ENCODE results near the gene C20orf144.

Gene C20orf144

DNA sequence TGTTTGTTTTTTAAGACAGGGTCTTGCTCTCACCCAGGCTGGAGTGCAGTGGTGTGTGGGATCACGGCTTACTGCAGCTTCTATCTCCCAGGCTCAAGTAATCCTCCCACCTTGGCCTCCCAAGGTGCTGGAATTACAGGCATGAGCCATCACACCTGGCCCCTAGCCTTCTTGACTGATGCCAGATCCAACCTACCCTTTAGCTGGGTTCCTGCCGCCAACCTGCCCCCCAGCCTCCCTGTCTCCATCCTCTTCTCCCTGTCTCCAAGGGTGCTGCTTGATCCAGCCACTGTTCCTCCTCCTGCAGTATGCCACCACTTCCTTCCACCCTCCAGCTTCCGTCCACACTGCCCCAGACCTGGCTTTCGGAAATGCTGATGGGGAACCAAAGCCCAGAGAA lies 3.2 kb upstream of the C20orf144 start:
- DNase-seq (ENCODE audit: extremely low read depth, low read depth), result no peak
- no peak overlapping the region for H3K4me3 ChIP-seq (replicated peaks; ENCODE audit: low read depth, low read length)
- TF ChIP-seq, protein P1, sequence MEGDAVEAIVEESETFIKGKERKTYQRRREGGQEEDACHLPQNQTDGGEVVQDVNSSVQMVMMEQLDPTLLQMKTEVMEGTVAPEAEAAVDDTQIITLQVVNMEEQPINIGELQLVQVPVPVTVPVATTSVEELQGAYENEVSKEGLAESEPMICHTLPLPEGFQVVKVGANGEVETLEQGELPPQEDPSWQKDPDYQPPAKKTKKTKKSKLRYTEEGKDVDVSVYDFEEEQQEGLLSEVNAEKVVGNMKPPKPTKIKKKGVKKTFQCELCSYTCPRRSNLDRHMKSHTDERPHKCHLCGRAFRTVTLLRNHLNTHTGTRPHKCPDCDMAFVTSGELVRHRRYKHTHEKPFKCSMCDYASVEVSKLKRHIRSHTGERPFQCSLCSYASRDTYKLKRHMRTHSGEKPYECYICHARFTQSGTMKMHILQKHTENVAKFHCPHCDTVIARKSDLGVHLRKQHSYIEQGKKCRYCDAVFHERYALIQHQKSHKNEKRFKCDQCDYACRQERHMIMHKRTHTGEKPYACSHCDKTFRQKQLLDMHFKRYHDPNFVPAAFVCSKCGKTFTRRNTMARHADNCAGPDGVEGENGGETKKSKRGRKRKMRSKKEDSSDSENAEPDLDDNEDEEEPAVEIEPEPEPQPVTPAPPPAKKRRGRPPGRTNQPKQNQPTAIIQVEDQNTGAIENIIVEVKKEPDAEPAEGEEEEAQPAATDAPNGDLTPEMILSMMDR (IDR thresholded peaks at IDR 0.05; ENCODE audit: low read depth, low read length, missing control alignments), result no peak

DNA sequence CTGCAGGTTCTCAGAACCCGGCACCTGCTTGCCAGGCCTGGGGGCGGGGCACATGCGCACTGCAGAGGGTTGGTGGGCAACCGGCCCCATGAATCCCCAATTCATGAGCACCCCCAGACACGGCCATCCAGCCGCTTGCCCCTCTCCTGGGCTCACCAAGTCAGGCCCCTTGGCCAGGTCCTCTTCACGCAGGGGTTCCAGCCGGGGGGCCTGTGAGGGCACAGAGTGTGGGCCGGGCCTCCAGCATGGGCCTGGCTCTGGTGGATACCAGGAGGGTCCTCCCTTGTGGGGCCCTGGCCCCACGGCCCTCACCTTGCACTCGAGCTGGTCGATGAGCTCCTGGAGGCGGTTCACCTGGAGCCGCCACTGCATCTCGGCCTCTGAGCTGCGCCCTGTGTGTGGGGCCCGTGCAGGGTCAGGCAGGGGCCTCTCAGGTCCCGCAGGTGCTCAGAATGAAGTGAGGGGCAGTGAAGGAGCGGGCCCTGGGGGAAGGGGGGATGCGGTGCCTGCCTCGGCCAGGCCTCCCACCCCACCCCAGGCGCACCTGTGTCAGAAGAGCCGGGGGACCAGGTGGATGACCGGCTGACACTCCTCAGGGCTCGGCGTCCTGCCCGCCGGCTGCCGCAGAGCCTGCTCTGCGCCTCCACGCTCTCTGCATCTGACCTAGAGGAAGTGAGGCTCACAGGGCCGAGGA lies 2.6 kb upstream of the C20orf144 start:
- H3K4me3 ChIP-seq (replicated peaks; ENCODE audit: low read depth, low read length), result no peak overlapping the region
- no peak for DNase-seq (ENCODE audit: extremely low read depth, low read depth)
- TF ChIP-seq, protein P1 (IDR thresholded peaks at IDR 0.05; ENCODE audit: low read depth, low read length, missing control alignments), result no peak

DNA sequence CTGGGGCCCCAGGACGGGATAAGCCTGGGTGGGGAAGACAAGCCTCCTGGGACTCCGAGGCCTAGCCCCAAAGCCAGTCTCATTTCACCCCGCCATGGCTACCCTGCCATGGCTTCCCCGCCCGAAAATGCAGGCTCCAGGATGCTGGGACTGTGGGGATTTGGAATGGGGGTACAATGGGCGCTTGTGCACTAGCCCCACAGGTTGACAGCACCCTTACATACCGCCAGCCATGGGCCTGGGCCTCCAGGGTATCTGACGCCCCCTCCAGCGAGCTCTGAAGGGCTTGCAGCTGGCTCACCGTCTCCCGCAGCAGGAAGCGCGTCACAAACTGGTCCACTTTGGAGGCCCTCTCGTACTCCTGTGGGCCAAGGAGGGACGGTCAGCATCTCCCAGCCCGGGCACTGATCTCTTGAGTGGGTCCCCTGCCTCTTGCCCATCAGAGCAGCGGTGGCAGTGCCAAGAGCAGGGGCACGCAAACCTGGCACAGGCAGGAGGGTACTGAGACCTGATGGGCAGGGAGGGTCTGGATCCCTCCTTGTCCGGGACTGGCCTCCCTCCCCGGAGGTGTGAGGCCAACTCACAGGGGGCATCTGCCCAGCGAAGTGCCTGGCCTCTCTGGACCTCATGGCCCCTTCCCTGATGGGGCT lies 2.0 kb upstream of the C20orf144 start:
- no peak for DNase-seq (ENCODE audit: extremely low read depth, low read depth)
- H3K4me3 ChIP-seq (replicated peaks; ENCODE audit: low read depth, low read length), result no peak overlapping the region
- TF ChIP-seq, protein P1 (IDR thresholded peaks at IDR 0.05; ENCODE audit: low read depth, low read length, missing control alignments), result no peak

DNA sequence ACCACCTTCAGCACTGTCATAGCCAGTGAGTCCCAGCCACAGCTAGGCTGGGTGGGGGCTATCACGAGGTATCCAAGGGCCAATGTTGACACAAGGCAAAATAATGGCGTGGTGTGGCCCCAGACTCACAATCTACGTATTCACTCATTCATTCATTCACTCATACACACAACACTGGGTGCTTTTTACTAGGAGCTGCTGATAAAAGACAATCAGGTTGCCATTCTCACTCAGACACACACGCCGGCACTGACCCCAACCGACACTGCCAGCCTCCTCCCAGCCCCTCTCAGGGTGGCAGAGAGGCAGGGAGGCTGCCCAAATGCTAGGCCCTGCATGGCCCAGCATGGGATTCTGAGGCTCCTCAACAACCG lies 1.5 kb upstream of the C20orf144 start:
- TF ChIP-seq, protein P1 (IDR thresholded peaks at IDR 0.05; ENCODE audit: low read depth, low read length, missing control alignments), result no peak
- no peak overlapping the region for H3K4me3 ChIP-seq (replicated peaks; ENCODE audit: low read depth, low read length)
- DNase-seq (ENCODE audit: extremely low read depth, low read depth), result no peak

DNA sequence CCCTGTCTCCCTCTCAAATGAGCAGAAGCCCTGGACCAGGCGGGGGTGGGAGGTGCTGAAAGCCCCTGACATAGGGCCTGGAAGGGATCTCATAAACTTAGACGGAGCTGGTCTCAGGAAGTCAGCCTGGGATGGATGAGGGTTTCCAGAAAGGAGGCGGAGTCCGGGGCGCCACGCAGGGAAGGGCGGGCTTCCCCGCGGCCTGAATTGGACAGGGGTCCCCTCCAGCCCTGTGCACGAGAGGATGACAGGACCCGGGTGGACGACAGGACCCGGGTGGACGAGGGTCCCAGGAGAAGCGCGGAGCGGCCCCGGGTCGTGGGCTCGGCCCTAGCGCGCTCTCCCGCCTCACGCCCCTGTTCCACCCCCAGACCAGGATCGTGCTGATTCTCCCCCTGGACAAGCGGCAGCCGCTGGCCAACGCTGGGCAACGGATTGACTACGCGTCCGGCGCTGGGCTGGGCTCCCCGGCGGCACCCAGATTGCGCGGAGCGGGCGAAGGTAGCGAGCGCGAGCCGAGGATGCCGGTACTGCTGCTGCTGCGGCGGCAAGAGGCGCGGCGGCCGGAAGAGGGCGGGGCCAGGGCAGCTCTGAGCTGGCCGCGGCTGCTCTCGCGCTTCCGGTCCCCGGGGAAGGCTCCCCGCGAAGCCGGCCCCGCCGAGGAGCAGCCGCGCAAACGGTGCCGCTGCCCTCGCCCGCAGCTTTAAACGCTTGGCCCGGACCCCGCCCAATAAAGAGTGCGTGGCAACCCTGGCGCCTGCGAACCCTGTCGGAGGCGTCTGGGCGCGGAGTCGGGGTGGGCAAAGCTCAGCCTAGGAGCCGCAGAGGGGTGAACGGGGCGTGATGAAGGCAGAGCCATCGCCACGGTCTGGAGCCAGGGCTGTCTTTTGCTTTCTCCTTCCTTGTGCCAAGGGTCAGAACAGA lies 1.3 kb downstream of the C20orf144 start:
- TF ChIP-seq, protein P1 (IDR thresholded peaks at IDR 0.05; ENCODE audit: low read depth, low read length, missing control alignments), result no peak
- peak overlapping the region; percentile 63 for H3K4me3 ChIP-seq (replicated peaks; ENCODE audit: low read depth, low read length)
- DNase-seq (ENCODE audit: extremely low read depth, low read depth), result no peak

DNA sequence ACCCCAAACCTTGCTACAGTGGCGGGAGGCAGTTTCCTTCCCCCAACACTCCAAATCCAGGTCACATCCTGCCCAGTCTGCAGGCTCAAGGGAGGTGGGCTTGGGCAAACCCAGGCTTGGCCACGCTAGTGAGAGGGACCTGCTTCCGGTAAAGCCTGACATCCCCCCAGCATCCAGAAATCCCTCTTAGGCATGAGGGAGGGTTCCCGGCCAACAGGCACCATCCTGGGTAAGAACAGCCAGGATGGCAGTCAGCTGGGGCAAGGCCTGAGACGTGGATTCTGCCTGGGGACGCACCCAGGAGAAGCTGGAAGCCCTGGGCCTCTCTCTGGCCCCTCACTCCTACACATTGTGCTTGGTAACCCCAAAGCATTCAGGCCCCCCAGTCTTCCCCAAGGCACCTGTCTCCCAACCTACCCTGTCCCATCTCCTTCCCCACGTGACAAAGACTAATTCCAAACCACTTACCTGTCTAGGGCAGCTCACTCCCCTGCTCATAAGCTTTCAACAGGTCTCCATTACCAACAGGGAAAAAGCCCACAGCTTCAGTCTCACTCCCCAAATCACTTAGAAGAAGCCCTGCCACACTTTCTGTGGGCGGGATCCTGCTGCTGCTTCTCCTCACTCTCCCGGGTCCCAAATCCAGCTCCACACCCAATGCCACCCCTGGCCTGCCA lies 2.1 kb downstream of the C20orf144 start:
- TF ChIP-seq, protein P1 (IDR thresholded peaks at IDR 0.05; ENCODE audit: low read depth, low read length, missing control alignments), result no peak
- peak overlapping the region; percentile 63 for H3K4me3 ChIP-seq (replicated peaks; ENCODE audit: low read depth, low read length)
- DNase-seq (ENCODE audit: extremely low read depth, low read depth), result no peak
